Stimulated activated CD8-positive, alpha-beta memory T cell treated with anti-CD3 and anti-CD28 coated beads, Interleukin-4, amount 100 ng/mL, for 1 hour (primary cell): ENCODE data around the gene ZBTB2.
"Not testable (repeated sequence)": the region's sequence is repeated elsewhere in the genome, so short reads cannot be mapped to it uniquely, and the experiment has no call there.

Experiments
- DNase-seq, 2 donors: peaks; one replicate each; pipeline ENCODE4 v3.0.0-alpha.2; 2020; ENCODE audit warnings: low read depth in 2 of 2, low spot score in 1 of 2

ZBTB2 gene

DNA sequence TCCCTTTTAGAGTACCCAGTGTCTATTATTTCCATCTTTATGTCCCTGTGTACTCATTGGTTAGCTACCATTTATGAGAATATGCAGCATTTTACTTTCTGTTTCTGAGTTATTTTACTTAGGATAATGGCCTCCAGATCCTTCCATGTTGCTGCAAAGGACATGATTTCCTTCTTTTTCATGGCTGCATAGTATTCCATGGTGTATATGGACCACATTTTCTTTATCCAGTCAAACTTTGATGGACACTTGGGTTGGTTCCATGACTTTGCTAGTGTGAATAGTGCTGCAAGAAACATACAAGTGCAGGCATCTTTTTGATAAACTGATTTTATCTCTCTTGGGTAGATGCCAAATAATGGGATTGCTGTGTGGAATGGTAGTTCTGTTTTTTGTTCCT, 55.4 kb downstream of the ZBTB2 start:
- no peak for DNase-seq

DNA sequence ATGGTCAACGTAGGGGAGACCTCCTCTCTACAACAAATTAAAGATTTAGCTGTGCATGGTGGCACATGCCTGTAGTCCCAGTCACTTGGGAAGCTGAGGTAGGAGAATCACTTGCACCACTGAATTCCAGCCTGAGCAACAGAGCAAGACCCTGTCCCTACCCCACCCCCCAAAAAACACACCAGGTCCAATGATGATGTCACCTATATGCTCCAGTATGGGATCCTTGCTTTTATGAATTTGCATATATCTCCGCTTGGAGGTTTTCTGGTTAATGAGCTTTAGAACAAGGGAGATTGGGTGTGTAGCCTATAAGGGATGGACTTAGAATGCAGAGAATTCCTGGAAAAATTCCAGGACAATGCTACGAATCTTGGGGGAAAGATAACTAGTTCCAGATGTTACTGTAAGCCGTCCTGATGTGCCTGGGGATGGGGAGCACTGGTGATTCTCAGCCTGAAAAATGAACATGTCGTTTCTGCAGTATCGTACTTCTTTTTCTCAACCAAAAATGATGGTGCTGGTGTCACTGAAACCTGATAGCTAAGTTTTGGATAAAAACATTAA, 61.1 kb downstream of the ZBTB2 start:
- DNase-seq: no peak

DNA sequence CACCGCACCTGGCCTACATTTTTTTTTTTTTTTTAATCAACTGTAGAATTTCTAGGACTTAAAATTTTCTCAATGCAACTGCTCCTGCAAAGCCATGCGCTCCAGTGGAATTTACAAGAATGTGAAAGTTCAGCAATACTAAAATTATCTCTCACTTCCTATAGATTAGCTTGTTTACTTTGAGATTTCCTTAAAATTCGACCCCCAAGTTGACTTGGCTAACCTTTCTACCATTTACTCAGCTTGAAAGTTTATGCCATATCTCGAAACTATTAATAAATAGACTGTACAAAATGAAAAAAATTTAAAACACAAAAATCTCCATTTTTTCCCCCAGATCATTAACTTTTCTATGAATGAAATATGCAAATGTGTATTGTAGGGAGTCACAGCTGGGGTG, 64.3 kb downstream of the ZBTB2 start:
- DNase-seq: no peak

- no peak for DNase-seq
Observed at GRCh38 chr6:151326116-151326825, 65.1 kb downstream of the ZBTB2 start.

GRCh38 chr6:151325075-151326050, 66.0 kb downstream of the ZBTB2 start:
- no peak for DNase-seq

GRCh38 chr6:151324488-151324825, 66.9 kb downstream of the ZBTB2 start:
- DNase-seq: no peak

DNA sequence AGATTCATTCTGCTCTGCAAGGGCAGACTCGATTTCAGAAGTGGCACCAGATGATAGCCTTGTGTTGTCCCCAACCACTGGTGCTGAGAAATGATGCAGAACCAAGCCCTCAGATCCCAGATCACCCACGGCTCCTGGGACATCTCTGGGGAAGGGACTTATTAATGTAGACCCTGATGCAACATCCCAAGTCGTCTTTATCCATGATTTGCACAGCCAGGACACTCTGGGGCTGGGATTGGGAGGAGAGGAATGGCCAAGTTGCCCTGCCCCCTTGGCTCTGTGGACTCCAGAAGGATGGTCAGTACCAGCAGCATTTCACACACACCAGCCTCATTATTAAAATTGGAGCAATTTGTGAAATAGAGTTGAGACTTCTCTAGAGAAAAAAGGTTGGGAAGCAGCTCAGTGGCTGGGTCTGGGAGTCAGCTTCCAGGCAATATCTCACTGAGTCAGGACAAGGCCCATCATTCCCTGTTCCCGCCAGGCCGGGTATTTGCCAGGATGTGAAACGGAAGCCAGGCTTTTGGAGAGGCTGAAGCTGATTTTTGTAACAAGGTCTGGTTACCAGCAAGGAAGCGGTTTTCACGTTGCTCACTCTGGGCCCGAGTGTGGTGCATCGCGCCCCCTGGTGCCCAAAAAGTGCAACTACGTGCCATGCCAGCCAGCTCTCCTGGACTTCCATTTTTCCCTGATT, 67.4 kb downstream of the ZBTB2 start:
- peak; percentile 46 to 55 for DNase-seq

DNA sequence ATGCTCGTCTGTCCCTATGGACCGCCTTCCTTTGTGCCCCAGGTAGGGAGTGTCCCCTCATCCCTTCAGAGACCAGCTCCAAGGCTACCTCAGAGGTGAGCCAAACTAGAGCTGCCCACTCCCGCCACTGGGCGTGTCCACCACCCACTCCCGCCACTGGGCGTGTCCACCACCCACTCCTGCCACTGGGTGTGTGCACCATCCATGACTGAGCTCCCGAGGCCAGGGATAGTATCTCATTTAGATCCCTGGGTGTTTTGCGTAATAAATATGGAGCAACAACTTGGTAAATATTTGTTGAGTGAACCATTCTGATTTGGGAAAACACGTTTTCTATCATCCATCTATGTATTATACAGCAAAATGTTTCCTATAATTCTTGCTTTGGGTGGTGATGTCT, 68.8 kb downstream of the ZBTB2 start:
- DNase-seq: no peak

DNA sequence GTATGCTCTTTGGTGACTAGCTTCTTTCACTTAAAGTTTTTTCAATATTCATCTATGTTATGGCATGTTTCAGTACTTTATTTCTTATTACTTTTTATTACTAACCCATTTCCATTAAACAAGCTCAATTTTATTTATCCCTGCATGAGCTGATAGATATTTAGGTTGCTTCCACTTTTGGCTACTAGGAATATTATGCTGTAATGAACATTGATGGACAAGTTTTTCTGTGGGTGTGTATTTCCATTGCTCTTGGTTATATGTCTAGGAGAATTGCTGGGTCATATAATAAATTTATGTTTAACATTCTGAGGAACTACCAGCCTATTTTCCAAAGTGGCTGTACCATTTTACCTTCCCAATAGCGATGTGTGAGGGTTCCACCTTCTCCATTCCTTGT, 69.9 kb downstream of the ZBTB2 start:
- DNase-seq: no peak

- DNase-seq: no peak
Observed at GRCh38 chr6:151320140-151320539, 71.2 kb downstream of the ZBTB2 start.

DNA sequence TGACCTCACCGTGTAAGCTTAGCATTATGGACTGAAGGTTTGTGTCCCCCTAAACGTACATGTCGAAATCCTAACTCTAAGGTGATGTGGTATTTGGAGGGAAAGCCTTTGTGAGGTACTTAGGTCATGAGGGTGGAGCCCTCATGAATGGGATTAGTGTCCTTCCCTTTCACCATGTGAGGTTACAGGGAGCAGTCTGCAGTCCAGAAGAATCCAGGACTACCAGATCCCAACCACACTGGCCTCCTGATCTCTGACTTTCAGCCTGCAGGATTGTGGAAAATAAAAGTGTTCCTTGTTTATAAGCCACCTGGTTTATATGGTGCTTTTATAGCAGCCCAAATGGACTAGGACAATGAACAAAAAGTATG, 73.4 kb downstream of the ZBTB2 start:
- no peak for DNase-seq

DNA sequence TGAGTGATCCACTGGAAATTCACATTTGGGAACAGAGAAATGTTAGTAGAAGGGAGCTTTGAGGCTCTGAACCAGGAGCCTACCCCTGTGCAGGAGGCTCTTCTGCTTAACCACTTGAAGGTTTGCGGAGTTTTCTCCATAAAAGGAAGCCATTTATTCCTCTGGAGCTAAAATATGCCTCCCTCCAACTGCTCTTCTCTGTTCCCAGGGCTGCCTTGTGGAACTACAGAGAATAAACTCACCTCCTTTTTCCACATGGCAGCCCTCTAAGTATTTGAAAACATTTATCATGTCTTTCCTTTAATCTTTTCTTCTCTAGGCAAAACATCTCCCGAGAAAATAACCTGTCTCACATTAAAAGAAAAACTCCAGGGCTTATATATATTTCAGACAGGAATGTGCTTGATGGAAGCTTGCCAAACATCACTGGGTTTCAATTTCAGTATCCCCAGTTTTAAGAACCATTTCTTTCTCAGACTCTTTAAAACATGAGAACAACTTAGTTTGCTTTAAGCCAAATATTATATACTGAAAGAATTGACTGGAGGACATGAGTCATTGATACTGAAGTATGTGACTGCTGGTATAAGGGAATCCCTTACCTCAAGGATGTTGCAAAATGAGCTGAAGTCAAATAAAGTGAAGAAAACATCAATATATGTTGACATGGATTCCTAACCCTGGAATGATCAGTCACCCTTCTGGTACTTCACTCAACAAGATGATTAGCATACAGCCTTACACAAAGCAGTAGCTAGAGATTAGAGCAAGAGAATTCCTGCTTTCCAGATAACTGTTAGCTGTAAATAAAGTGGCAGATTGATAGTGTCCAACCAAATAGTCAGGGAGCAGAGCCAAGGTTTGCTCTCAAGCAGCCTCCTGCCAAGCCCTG, 74.0 kb downstream of the ZBTB2 start:
- DNase-seq: no peak

- DNase-seq: not testable (repeated sequence)
Observed at GRCh38 chr6:151315661-151316060, 75.7 kb downstream of the ZBTB2 start.
